GM12892 (cell line): ENCODE measurements around the gene PVALB.

Source experiments
- POLR2A ChIP-seq: IDR thresholded peaks from 2 replicates; pipeline ENCODE4 v1.6.1; 2011; ENCODE audit warnings: low read depth, low read length, control low read depth
- POLR2AphosphoS5 ChIP-seq: IDR thresholded peaks from 2 replicates; pipeline ENCODE4 v1.6.1; 2011; ENCODE audit warnings: low read depth, low read length, control low read depth

DNA sequence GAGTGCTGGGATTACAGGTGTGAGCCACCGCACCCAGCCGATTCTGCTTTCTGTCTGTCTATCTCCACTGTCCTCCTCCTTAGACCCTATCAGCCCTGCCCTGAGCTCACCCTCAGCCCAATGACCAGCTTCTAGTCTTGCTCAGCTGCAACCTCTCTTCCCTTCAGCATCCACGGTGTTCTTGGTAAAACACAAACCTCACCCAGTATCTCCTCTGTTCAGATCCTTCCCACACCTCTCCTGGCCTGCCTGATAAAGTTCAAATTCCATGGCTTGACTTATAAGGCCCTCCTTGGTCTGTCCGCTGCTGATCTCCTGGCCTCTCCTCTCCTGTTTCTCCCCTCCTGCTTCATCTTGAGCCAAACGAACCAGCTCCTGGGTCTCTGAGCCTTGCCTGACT is 29.4 kb upstream of the PVALB start:
- no peak for TF ChIP-seq POLR2AphosphoS5
- no peak for TF ChIP-seq POLR2A
